Activated naive CD8-positive, alpha-beta T cell treated with anti-CD3 and anti-CD28 coated beads, Interleukin-2, amount 50 U/mL, for 16 hours (primary cell): Measurements from ENCODE around the gene FBLN1.
"Not testable (repeated sequence)": the region's sequence is repeated elsewhere in the genome, so short reads cannot be mapped to it uniquely, and the experiment has no call there.

ENCODE experiments used
- DNase-seq: peaks from one replicate; pipeline ENCODE4 v3.0.0-alpha.2; 2020; ENCODE audit warnings: low read depth, low spot score

The FBLN1 gene

DNA sequence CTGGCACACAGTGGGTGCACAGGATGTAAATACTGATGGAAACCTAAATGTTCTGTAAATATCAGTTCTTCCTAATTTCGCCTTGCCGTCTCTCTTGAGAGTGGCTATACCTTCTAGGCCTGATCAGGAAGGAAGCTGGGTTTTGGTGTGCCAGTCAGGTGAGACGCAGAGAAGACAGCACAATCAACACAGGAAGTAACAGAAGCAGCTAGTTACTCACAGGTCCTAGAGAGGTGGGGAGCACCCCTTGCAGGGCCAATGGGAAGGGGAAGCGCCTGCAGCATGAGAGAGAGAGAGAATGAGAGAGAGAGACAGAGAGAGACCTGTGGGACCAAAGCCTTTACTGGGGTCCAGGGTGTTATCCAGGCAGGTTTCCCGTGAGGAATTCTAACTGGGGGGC, 80.8 kb downstream of the FBLN1 start:
- DNase-seq, result no peak

DNA sequence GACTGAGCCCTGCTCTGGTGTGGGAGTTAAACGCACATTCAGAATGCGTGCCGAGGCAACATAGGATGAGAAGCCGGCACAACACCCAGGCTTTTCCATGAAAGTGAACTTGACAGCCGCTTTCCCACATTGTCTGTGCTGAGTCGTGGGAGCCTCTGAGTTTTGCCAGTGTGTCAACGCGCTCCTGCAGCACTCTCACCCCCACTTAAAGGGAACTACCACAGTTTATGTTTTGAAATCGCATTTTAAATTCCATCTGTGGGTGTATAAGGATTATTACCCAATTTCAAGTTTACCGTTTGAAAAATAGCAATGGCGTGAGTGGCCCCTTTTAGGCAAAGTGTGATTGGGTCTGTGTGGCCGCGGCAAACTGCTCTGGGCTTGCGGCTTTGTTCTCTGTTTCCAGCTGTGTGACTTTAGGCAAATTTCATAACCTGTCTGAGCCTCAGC, 81.5 kb downstream of the FBLN1 start:
- DNase-seq, result no peak

DNA sequence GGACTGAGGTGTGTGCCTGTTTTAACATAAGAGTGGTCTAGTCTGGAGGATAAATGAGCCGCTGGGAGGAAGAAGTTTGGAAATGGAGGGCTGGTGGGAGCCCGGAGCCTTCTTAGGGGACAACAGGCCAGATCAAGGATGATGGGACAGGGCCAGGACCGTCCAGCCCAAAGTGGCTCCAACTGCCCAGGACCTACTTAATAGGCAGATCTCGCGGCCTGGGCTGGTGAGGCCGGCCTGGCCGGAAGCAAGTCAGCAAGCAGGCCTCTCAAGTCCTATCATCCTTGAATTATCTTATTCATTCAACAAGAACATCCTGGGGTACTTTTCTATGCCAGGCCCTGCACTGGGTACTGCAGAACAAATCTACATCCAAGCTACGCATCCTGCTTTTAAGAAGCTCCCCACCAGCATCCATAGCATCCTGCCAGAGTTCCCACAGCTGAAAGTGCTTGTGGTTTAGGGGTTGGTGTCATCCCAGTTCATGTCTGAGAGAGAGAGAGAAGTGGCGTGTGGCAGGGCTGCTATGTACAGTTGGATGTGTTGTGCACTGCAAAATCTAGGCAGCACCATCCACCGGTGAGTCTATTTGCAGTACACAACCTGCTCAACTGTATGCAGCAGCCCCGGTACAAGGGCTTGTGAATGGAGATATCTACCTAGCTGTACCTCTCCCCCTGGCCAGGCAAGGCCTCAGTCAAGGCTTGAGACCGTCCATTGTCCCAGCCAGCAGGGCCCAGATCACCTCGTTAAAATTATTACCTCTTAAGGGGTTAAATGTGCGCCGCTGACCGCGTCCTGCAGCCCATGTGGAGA, 82.1 kb downstream of the FBLN1 start:
- DNase-seq, result no peak

DNA sequence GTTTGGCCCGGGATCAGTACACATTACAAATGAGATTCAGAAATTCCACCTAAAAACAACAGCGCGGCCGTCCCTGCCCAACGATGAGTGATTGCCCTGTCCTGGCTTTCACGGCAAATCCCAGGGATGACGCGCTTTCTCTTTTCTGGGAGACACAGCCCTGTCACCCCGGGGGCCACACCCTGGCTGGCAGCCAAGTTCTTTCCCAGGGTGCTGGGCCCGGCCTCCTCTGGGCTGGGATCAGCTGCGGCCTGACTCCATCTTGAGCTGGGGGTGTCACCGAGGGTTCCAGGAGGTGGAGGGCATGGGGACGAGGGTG, 82.7 kb downstream of the FBLN1 start:
- DNase-seq, result no peak

DNA sequence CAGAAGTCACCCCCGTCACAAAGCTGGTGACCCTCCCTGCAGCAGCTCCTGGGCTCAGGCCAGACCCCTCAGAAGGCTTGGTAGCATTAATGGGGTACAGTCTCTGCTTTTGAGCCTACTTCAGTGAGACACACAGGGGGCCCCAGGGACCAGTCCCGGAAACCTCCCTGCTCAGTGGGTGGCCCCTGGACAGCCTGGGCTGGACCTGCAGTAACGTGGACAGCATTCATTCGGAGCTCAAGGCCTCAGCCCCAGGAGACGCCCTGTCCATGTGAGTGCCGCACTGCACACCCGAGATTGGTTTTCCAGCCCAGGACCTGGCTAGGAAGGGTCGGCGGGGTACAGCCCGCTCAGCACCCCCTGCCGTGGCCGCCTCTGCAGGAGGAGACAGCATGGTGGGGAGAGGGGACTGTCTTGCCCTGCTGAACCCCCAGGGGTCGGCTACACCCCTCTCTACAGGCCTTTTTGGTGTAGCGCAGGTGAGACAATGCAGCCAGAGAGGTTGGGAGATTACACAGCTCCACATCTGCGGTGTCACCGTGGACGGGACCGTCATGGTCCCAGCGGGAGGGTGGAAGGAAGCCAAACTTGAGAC, 83.4 kb downstream of the FBLN1 start:
- no peak for DNase-seq

DNA sequence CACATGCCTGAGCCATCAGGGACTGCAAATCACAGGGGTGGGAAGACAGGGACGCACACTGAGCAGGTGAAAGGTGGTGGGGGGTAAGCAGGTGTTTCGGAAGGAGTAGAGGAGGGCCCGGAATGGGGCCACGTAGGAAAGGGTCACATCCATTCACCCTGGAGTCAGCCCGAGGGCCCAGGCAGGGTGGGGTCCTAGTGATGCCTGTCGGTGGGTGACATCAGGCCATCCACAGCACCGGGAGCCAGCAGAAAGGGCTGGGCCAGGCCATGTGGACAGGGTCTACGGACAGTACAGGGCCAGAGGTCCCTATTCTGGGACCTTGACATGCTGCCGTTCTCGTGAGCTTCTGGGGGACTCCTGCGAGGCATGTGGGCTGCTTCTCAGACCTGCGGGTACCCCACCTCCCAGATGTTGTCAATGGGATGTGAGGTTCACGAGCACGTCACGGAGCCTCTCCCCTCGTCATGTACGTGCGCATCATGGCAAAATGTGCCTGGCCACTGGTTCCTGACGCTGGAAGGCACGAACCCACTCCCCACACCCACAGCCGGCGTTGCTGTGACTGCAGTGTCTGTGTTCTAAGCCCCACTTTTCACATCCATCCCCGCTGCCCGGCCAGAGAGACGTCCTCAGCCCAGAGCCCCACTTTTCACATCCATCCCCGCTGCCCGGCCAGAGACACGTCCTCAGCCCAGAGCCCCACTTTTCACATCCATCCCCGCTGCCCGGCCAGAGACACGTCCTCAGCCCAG, 84.1 kb downstream of the FBLN1 start:
- no peak for DNase-seq

DNA sequence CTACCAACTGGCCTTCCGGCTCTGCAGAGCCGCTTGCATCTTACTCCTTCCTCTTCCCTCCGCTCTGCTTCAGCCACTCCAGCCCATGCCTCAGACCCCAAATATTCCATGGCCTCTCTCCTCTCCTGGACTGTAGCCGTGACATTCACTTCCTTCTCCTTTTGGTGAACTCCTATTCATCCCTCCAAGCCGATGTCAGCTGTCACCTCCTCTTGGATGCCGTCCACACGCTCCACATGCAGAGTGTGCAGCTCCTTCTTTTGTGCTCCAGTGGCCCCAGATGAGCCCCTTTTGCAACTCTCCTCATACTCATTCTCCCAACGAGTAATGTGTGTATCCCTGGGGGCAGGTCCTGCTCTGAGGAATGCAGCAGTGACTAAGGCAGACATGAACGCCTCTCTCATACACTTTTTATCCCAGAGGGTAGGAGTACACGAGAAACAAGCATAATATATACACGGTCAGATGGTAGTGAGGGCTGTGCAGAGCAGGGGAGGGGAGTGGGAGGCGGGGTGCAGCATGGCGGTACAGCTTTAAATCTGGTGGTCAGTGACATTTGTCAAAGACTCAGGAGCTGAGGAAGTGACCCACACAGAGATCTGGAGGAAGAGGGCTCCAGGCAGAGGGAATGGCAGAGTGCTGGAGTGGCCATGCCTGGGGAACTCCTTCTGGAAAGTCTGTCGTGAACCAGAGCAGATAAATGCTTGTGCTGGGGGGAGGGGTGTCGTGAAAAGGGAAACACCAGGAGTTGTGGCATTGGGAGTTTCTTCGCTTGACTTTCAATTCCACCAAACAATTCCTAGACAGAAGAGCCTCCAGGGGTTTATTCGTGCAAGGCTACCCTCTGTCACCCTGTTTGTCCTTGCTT, 85.2 kb downstream of the FBLN1 start:
- DNase-seq, result no peak

DNA sequence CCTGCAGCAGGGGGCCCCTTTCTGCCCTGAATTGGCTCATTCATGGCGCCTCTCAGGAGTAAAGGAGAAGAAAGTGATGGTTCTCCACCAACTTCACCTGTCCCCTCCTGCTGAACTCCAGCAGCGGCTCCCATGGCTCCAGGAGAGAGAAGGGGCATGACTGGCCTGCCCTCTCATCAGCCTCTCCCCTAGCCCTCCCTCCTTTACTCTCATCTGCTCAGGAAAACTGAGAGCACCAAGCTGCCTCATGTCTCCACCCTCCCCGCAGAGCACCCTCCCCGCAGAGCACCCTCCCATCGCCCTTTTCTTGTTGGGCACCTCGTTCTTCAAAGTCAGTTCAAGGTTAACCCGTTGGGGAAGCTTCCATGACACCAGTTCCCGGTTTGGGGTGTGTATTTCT, 86.9 kb downstream of the FBLN1 start:
- no peak for DNase-seq

DNA sequence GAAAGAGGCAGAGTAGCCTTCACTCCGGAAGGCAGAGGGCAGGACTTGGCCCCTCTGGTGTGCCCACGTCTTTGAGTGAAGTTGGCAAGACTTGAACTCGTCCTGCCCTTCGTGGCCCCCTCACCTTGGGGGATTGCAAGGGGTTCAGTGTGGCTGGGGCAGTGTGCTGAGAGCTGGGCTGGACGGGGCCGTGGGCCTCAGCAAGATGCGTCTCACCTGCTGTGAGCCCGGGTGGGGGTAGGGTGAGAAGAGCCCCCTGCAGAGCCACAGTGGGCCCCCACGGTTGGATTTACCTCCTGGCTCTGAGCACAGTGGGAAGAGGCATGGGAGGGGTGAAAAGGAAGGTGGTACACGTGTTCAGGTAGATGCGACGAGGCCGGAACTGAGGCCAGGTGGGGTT, 87.6 kb downstream of the FBLN1 start:
- no peak for DNase-seq

DNA sequence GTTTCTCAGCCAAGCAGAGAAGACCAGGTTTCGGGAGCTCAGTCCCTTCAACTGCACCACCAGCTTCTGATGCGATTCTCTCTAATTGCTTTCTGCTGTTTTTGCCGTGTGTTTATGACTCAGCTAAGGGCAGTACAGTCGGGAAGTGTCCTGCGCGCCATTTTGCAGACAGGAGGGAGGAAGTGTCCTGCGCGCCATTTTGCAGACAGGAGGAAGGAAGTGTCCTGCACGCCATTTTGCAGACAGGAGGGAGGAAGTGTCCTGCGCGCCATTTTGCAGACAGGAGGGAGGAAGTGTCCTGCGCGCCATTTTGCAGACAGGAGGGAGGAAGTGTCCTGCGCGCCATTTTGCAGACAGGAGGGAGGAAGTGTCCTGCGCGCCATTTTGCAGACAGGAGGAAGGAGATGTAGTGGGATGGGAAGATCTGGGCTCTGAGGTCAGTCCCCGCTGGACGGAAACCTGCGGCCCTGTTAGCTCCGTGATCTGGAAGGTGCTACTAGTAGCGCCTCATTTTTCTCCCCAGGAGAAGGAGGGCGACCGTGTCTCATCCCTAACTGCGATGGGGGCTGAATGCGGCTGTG, 89.0 kb downstream of the FBLN1 start:
- not testable (repeated sequence) for DNase-seq

DNA sequence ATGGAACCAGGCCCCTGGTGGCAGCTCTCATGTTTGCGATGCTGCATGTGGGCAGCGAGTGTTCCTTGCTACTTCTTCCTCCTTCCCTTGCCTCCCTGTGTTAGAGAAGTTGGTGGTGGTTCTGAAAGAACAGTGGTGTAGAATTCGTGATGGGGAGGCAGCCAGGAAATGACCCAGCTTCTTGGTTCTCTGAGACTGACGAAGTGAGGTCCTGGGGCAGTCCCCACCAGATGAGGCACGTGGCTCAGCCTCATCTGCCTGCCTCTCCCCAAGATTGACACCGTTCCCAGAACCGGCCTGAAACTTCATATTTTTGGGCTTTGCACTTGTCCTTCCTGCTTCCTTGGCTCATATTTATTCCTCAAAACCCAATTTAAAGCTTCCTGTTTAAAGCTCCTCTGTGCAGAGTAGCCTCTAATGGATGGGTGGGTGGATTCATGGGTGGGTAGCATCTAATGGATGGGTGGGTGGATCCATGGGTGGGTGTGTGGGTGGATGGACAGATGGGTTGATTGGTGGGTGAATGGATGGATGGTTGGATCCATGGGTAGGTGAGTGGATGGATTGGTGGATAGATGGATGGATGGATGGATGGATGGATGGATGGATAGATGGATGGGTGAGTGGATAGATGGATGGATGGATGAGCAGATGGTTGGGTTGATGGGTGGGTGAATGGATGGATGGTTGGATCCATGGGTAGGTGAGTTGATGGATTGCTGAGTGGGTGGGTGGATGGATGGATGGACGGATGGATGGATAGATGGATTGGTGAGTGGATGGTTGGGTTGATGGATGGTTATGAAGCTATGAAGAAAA, 91.6 kb downstream of the FBLN1 start:
- DNase-seq, result no peak

DNA sequence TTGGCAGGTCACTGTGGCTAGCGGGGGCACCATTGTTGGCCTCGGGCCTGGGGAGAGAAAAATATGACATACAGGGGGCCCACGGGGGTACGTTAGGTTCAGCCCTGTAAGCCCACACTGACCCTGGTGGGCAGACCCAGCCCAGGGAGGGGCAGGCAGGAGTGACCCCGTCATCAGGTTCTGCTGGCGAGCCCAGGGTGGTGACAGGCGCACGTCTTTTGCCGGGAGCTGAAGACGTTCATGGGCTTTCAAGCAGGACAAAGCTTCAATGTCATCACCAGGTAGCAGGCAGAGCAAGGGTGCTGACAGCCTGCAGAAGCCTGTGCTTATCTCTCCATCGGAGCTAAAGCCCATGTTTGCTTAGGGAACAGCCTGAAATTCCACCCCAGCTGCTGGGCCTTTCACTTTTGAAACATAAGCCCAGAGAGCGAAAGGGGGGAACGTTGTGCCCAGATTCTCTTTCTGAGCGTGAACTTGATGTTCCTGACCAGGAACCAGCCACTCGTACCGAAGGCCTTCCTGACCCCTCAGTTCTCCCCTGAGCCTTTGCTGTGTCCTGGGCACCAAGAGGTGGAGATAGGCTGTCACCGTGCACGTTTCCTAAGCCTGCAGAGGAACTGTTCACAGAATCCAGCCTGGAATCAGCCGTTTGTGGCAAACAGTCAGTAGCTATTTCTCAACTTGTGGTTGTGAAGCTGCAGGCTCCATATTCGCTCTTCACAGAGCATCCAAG, 94.9 kb downstream of the FBLN1 start:
- DNase-seq, result no peak

DNA sequence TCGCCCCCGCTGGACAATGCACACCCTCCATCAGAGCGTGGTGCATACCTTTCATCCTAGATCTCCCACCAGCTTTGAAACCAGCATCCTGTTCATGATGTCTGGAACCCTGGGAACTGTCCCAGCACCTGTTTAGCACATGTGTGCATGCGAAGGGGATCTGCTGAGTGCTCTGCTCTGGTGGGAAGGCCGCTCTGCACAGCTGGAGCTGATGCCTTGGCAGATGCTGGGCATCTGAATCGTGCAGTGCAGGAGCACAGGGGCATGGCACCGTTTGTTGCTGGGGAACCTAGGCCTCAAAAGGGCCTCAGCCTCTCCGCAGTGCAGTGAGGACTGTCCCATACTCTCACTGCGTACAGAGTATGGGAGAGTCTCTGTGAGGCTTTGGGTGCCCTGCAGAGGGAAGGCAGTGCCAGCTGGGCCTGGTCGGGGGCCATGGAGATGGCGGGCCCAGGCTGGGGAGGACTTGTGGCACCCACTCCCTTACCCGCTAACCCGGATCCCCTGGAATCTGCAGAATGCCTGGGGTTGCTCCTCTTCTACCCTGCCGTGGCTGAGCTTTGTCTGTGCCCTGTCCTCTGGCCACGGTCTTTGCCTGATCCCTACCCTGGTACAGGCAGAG, 96.0 kb downstream of the FBLN1 start:
- no peak for DNase-seq

DNA sequence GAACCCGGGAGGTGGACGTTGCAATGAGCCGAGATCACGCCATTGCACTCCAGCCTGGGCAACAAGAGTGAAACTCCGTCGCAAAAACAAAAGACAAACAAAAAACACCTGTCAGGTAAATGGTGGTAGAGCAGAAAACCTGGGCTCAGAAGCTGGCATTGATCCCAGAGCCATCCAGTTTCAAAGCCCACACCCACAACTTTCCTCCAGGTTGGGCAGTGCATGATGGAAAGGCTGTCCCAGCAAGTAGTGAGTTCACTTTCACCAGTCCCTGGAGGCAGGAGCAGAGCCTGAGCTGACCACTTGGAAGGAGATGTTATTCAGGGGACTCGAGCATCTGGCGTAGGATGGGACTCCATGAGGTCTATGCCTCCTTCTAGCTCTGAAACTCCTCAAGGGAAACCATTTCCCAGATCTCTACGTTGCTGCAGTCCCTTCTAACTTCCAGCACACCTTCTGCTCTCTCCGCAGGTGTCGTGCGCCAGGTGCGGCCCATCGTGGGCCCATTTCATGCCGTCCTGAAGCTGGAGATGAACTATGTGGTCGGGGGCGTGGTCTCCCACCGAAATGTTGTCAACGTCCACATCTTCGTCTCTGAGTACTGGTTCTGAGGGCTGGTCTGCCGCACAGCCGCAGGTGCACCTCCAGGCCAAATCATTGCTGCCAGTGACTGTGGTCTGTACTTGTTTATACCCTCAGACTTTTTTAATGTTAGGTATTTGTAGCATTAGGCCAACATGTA, 97.3 kb downstream of the FBLN1 start:
- DNase-seq, result no peak

DNA sequence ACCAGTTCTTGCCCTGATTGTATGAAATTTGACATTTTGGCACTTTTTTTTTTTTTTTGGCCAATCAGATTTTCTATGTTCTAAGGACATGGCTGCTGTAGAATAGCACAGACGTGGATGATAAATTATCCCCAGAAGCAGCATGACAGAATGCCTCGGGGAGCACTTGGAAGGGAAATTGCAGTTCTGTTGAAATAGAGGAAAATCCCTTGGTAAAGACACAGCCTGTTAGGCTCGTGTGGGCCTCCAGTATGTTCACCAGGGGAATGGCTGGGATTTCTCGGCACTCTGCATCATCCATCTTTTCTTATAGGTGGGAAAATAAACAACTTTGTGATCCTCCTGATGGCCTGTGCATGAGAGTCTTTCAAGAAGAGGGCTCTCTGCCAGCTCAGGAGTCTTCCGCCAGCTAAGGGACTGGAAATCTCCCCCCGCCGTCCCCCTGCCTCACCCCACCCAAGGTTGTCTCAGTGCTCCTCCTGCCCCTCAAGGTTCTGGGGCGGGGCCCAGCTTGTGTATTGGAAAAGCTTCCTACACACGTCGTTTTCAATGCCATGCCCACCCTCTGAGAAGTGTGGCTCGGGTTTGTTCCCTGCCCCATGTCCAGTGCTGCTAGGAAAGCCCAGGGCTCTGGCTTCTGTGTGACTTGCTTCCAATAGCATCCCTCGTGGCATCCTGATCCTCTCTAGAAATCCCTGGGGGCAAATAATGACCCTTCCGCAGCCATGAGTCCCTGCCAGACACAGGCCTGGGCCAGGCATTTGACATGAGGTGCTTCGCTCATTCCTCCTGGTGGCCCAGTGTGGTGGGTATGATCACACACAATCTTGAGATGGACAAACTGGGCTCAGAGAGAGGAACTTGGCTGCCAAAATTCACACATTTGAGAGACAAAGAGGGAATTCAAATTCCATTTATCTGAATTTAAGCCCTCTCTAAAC, 98.4 kb downstream of the FBLN1 start:
- DNase-seq, result no peak

DNA sequence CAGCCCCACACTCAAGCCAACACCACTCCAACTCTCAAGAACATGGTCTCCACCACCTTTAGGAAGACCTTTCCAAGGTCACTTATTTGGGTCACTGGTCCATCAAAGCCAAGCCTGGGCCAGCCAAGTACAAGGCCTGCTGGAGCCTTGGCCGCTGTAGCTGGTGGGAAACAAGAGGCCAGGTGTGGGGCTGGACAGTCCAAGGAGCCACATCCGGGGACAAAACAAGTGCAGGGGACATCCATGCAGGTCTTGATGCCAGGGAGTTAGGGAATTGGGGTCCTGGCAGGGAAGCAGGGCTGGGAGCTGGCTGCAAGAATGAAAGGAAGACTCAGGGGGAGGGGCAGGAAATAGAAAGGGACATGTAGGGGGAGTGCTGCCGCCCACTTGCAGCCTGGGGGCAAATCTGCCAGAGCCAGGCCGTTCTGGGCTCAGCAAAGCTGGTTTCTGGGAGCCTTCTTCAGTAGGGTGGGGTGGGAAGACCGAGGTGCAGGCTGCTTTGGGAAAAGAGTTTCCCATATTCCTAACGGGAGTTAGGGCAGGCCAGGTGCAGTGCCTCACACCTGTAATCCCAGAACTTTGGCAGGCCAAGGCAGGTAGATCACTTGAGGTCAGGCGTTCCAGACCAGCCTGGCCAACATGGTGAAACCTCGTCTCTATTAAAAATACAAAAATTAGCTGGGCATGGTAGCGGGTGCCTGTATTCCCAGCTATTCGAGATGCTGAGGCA, 99.5 kb downstream of the FBLN1 start:
- DNase-seq, result no peak
